ENCODE measurements around the gene BCORL1.

Gene BCORL1

GRCh38 chrX:130094696-130095095 lies 112.3 kb downstream of the BCORL1 start:
- DNase-seq (ENCODE audit: low read depth in 2 of 2) = no peak

- no peak for DNase-seq (ENCODE audit: low read depth in 2 of 2)
Observed at GRCh38 chrX:130095249-130096030, 113.0 kb downstream of the BCORL1 start.

DNA sequence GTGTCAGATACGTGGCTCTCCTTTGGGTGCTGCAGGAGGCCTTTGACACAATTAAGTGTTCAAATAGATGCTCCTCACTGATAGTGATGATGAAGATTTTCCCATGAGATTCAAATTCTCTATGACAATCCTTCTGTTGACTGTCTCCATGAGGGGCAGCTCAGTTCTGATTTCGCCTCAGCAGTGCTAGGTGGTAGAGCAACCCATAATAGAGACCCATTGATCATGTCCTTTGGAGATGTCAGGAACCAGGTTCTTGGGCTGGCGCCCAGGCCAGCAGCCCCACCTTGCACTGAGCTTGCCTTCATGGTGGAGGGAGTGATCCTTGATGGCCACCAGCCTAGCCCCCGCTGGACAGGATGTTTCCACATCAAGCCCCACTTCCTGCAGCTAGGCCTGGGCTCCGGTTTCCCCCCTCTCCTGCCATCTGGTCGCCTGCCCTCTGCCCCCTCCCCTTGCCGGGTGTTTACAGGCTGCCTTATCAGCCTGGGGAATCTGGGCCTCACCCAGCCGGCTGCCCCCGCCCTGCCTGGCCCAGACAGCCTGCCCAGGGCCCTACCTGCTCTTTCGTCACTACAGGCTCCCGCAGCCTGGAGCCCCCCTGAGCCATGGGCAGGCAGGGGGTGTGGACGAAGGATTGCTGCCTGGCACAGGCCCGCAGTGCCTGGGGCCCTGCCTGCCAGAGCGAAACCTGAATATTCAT lies 115.2 kb downstream of the BCORL1 start:
- DNase-seq (ENCODE audit: low read depth in 2 of 2) = no peak

DNA sequence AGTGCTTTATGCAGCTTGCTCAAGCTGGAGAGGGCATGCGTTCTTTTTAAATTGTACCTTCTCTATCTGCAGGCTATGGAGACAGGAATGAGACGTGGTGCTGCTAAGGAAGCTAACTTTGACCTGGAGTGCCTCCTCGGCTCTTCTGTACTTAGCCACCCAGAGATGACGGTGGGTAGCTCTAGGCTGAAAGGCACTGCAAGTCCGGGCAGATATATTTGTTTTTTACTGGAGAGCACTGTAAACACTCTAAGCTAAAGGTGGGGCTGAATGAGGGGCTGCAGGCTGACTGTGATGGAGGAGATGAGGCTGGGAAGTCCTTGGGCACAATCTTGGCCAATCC lies 115.7 kb downstream of the BCORL1 start:
- DNase-seq (ENCODE audit: low read depth in 2 of 2) = no peak

DNA sequence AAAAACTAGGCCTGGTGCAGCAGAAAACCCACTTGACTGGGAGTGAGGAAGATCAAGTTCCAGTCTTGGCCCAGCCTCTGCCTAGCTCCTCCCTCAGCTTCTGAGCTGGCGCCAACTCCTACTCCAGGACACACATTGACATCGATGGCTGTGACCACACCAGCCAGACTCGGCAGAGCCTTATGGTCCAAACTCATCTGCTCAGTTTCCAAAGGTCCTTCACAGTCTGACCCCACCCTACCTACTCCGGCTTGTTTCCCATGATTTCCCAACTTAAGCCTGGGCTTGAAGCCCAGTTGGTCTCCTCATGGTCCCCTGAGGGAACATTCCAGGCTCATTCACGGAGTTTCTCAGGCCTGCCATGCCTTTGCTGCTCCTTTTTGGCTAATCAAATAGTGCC lies 117.7 kb downstream of the BCORL1 start:
- DNase-seq (ENCODE audit: low read depth in 2 of 2) = peak; percentile 42 to 45

GRCh38 chrX:130103605-130104004 lies 121.2 kb downstream of the BCORL1 start:
- no peak for DNase-seq (ENCODE audit: low read depth in 2 of 2)

GRCh38 chrX:130105244-130105643 lies 122.8 kb downstream of the BCORL1 start:
- no peak for DNase-seq (ENCODE audit: low read depth in 2 of 2)

DNA sequence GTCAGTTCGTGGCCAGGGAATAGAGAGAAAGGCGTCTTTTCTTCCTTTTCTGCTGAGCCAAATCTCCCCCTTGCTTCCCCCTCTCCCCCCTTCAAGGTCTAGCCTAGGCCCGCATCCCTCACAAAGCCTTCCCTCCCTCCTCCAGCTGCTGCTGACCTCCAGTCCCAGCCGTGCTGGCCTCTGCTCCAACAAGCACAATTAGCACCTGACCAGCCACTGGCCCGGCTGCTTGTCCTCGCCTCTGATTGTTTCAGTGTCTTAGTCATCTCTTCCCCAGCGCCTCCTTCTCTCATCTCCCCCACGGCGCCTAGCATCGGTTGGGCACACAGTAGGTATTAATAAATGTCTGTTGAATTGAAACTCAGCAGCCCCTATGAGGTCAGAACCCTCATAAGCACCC lies 123.6 kb downstream of the BCORL1 start:
- no peak for DNase-seq (ENCODE audit: low read depth in 2 of 2)

Data from fibroblast of skin of left quadriceps (primary cell).